Prostate gland (tissue), 2 donors: Measurements from ENCODE around the gene LMBR1. TPM values are rescaled to one million over a fixed set of nuclear protein-coding genes. Genes with fewer than 3 reads are reported as not detected.
A peak's percentile ranks its signal among the peaks of the same experiment; 100 is the strongest.

Source experiments
- DNase-seq: peaks from one replicate; pipeline ENCODE4 v3.0.0-alpha.2; 2019; ENCODE audit warnings: low spot score
- H3K27ac ChIP-seq, 2 donors: fragments of 200-600 bp; sonication (generic); 2 replicates each; pipeline ENCODE4 v1.5.1; 2017 to 2019
- H3K27me3 ChIP-seq: fragments of 200-600 bp; sonication (generic); replicated peaks from 2 replicates; pipeline ENCODE4 v1.5.1; 2019; ENCODE audit not compliant: insufficient read depth
- H3K36me3 ChIP-seq, 2 donors: fragments of 200-600 bp; sonication (generic); 1 replicate in 1 of 2; 2 replicates in 1 of 2; pipeline versions ENCODE4 v1.5.1 to v1.8.1; 2017 to 2019
- H3K4me1 ChIP-seq: fragments of 200-600 bp; sonication (generic); replicated peaks from 2 replicates; pipeline ENCODE4 v1.5.1; 2019
- H3K4me3 ChIP-seq, 2 donors: fragments of 200-600 bp; sonication (generic); 2 replicates each; pipeline ENCODE4 v1.5.1; 2017 to 2019
- H3K9me3 ChIP-seq: fragments of 200-600 bp; sonication (generic); 2 replicates; pipeline ENCODE4 v1.5.1; 2017
- CTCF ChIP-seq, 4 experiments: fragments of 200-600 bp in 2 of 4; fragments of 450-650 bp in 2 of 4; sonication (generic) in 2 of 4; IDR thresholded peaks; 1 replicate in 3 of 4; 2 replicates in 1 of 4; pipeline ENCODE4 v1.5.1; 2016 to 2019; ENCODE audit warnings: antibody characterized with exemption in 4 of 4, mild to moderate bottlenecking in 2 of 4, moderate library complexity in 2 of 4
- POLR2A ChIP-seq: fragments of 450-650 bp; IDR thresholded peaks from one replicate; pipeline ENCODE4 v1.6.1; 2016; ENCODE audit warnings: antibody characterized with exemption, mild to moderate bottlenecking
- POLR2AphosphoS5 ChIP-seq: sonication (generic); formaldehyde crosslinking; IDR thresholded peaks from one replicate; pipeline ENCODE4 v1.6.1; 2017; ENCODE audit warnings: antibody characterized with exemption
- WGBS: methylation state at CpG from one replicate; pipeline ENCODE4 v1.1.5; 2018; 5-methylcytosine and 5-hydroxymethylcytosine counted together
- intact Hi-C: fragments of 100-400 bp; cut with DNase I; formaldehyde crosslinking; loops from one replicate; pipeline ENCODE4 v1.14.2; 2022
- total RNA-seq, 2 donors: library from RNA; depleted of rRNA; stranded (reverse); fragments of >200 nt; gene quantifications; one replicate each; pipeline ENCODE4 v1.1.0, GENCODE V29; 2016

Gene LMBR1
- total RNA-seq, 2 donors from 2014 or later, result 44.7 to 168 TPM

GRCh38 chr7:156725936-156726335, 167.0 kb downstream of the LMBR1 start:
- Histone ChIP-seq H3K27me3 (no peaks in the 10 kb centered on the region), H3K36me3 (no peaks in the 10 kb centered on the region), H3K27ac (peak overlapping the region in 1 of 2 donors; percentile 32), H3K4me3 (no peak overlapping the region), H3K9me3 (no peaks in the 10 kb centered on the region), H3K4me1 (no peaks in the 10 kb centered on the region)
- intact Hi-C loops, result no loop called here
- no peak for DNase-seq
- TF ChIP-seq CTCF (IDR thresholded peaks at IDR 0.05) (no peak), POLR2AphosphoS5 (no peak), POLR2A (no peak)

DNA sequence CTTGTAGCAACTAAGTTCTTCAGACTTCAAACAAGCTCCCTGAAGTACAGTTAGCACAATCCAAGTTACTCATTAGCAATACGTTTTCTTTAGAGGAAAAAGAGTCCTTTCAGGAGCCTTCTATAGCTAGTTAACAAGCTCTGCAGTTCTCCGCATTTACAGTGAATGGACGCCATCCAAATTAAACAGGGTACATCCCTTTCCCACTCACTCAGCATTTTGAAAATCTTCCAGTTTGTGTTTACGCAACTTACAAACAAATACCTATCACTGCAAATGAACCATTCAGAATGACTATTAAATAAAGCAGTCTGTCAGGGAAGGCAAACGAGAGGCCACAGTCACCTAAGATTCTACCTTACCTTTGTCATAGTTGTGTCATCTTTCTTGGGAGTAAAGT, 167.9 kb downstream of the LMBR1 start:
- 31% methylated on average over 5 of the region's 5 CpGs for WGBS
- DNase-seq, result no peak

GRCh38 chr7:156722043-156722826, 170.7 kb downstream of the LMBR1 start:
- H3K36me3 ChIP-seq, result no peaks in the 10 kb centered on the region
- WGBS, result 76% methylated on average over 4 of the region's 4 CpGs
- H3K9me3 ChIP-seq, result no peaks in the 10 kb centered on the region
- no peaks in the 10 kb centered on the region for H3K27me3 ChIP-seq
- intact Hi-C loops, result no loop called here
- DNase-seq, result no peak
- H3K4me3 ChIP-seq, result no peak overlapping the region
- TF ChIP-seq POLR2A (no peak), CTCF (IDR thresholded peaks at IDR 0.05) (no peak), POLR2AphosphoS5 (no peak)
- H3K27ac ChIP-seq, result no peak overlapping the region
- no peaks in the 10 kb centered on the region for H3K4me1 ChIP-seq

More for the DNA sequence above, 167.9 kb downstream of the LMBR1 start:
- peak; percentile 53 for TF ChIP-seq POLR2AphosphoS5
- TF ChIP-seq POLR2A, result no peak
- TF ChIP-seq CTCF (IDR thresholded peaks at IDR 0.05), result no peak
- H3K4me3 ChIP-seq, result no peak overlapping the region
- no peaks in the 10 kb centered on the region for H3K27me3 ChIP-seq
- intact Hi-C loops, result no loop called here
- no peaks in the 10 kb centered on the region for H3K36me3 ChIP-seq
- H3K4me1 ChIP-seq, result no peaks in the 10 kb centered on the region
- peak overlapping the region in 1 of 2 donors; percentile 32 for H3K27ac ChIP-seq
- no peaks in the 10 kb centered on the region for H3K9me3 ChIP-seq

DNA sequence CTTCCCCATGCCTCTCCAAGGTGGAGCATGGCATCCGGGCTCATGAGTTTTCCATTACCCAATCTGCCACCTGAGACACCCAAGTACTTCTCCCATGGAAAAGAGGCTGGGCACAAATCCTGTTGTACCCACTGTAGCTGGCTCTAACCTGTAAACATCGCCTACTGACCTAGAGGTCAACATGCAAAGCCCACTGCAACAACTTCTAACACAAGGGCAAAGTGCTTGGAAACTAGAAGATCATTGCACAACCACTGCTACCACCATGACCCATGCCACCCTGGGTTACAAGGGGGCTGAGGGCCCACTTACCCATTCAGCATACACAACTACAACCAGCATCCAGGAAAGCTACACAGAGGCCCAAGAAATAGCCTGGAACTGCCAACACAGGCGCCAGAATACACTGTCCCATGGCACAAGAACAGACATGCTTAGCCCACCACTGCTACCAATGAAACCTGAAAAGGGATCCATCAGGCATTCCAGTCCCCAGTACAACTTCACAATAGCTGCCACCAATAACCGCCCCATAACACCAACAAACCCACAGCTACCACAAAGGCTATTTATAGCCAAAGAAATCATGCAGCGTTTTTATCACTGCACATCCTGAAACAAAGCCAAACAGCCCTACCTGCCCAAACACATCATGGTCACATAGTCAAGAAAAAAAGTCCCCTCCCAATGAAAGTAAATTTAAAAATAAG, 189.1 kb downstream of the LMBR1 start:
- Histone ChIP-seq H3K36me3 (no peaks in the 10 kb centered on the region), H3K9me3 (no peaks in the 10 kb centered on the region), H3K4me3 (no peak overlapping the region), H3K4me1 (no peaks in the 10 kb centered on the region), H3K27ac (no peak overlapping the region), H3K27me3 (no peaks in the 10 kb centered on the region)
- TF ChIP-seq POLR2AphosphoS5, result no peak
- TF ChIP-seq CTCF (IDR thresholded peaks at IDR 0.05), result no peak
- TF ChIP-seq POLR2A, result no peak
- intact Hi-C loops, result no loop called here
- DNase-seq, result no peak
- 64% methylated on average over 5 of the region's 5 CpGs for WGBS
